Endodermal cell (in vitro differentiated cells): ENCODE data around the gene SLC6A11. TPM values are rescaled to one million over a fixed set of nuclear protein-coding genes. Genes with fewer than 3 reads are reported as not detected.

Experiments used
- DNase-seq: peaks from one replicate; pipeline ENCODE4 v3.0.0-alpha.2; 2017
- H3K27ac ChIP-seq: 2 replicates; pipeline ENCODE4 v1.5.1; 2013; ENCODE audit warnings: mild to moderate bottlenecking, low read depth, low read length, moderate library complexity
- H3K27me3 ChIP-seq: 2 replicates; pipeline ENCODE4 v1.6.1; 2013; ENCODE audit warnings: mild to moderate bottlenecking, low read length, moderate library complexity; ENCODE audit not compliant: insufficient read depth, control insufficient read depth, poor library complexity, severe bottlenecking
- H3K36me3 ChIP-seq: 2 replicates; pipeline ENCODE4 v1.7.0; 2013; ENCODE audit warnings: mild to moderate bottlenecking, low read length, moderate library complexity; ENCODE audit not compliant: control insufficient read depth, insufficient read depth
- H3K4me1 ChIP-seq: one replicate; pipeline ENCODE4 v1.7.0; 2013; ENCODE audit warnings: low read length; ENCODE audit not compliant: control insufficient read depth, insufficient read depth
- H3K4me3 ChIP-seq: 2 replicates; pipeline ENCODE4 v1.5.1; 2013; ENCODE audit warnings: mild to moderate bottlenecking, low read length, moderate library complexity
- H3K9ac ChIP-seq: 2 replicates; pipeline ENCODE4 v1.6.1; 2013; ENCODE audit warnings: mild to moderate bottlenecking, low read length, moderate library complexity; ENCODE audit not compliant: poor library complexity, severe bottlenecking; ENCODE audit errors: extremely low read depth
- H3K9me3 ChIP-seq: 2 replicates; pipeline ENCODE4 v1.6.1; 2013; ENCODE audit warnings: mild to moderate bottlenecking, low read length, moderate library complexity; ENCODE audit not compliant: control insufficient read depth
- H3K27ac Mint-ChIP-seq: 2 replicates; pipeline ENCODE4 v1.8.0; 2020; ENCODE audit warnings: mixed read lengths
- H3K27me3 Mint-ChIP-seq: 2 replicates; pipeline ENCODE4 v1.8.0; 2021; ENCODE audit warnings: mild to moderate bottlenecking, mixed read lengths; ENCODE audit not compliant: insufficient read depth
- H3K36me3 Mint-ChIP-seq: 2 replicates; pipeline ENCODE4 v1.8.0; 2020; ENCODE audit warnings: low read depth, mixed read lengths
- H3K4me1 Mint-ChIP-seq: 2 replicates; pipeline ENCODE4 v1.8.0; 2020; ENCODE audit warnings: mixed read lengths
- H3K4me3 Mint-ChIP-seq: 2 replicates; pipeline ENCODE4 v1.8.0; 2020; ENCODE audit warnings: mild to moderate bottlenecking, moderate library complexity, mixed read lengths
- H3K9me3 Mint-ChIP-seq: 2 replicates; pipeline ENCODE4 v1.8.0; 2020; ENCODE audit warnings: mild to moderate bottlenecking, mixed read lengths
- WGBS, 2 experiments: methylation state at CpG; one replicate each; pipeline versions ENCODE4 v1.1.5 to v1.1.7; 2013; ENCODE audit warnings: missing lambda C conversion rate in 2 of 2, mixed read lengths in 1 of 2; ENCODE audit not compliant: insufficient coverage in 1 of 2, insufficient read length in 1 of 2; 5-methylcytosine and 5-hydroxymethylcytosine counted together
- total RNA-seq, 2 donors: library from RNA; stranded (reverse); fragmentation: NEBNext Ultra II Directional in 1 of 2; extraction: Animal tissue kit (Norgen Biotek cat#: 25700) in 1 of 2; gene quantifications; 2 replicates in 1 of 2; 3 replicates in 1 of 2; pipeline ENCODE4 v1.2.1, GENCODE V29; 2021
- TF ChIP-seq, protein P1 (sequence below): fragments of 200-600 bp; sonication (generic); conservative IDR thresholded peaks from 2 replicates; pipeline ENCODE4 v1.5.0; 2021; ENCODE audit warnings: antibody characterized with exemption, mild to moderate bottlenecking

The SLC6A11 gene
- total RNA-seq, 2 donors from 2014 or later = 0.27 to 0.73 TPM

DNA sequence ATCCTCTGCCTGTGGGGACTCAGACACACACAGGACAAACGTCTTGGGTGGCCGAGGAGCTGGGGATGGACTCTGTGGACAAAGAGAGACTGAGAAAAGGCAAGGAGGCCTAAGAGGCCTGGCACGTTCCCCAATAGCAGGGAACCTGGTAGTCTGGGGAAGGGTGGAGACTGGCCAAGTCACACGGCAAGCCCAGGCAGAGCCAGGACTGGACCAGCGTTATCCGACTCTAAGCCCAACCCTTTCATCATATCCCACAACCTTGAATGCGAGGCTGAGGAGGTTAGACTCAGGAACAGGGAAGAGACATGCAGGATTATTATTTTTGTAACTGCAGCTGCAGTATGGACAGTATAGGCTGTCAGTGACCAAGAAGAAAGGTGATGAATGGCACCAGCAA is 53.4 kb downstream of the SLC6A11 start:
- no peaks in the 10 kb centered on the region for H3K4me1 Mint-ChIP-seq
- H3K27me3 ChIP-seq = peaks cover 32% of the 10 kb centered on the region
- no peak overlapping the region for H3K27ac ChIP-seq
- TF ChIP-seq, protein P1, sequence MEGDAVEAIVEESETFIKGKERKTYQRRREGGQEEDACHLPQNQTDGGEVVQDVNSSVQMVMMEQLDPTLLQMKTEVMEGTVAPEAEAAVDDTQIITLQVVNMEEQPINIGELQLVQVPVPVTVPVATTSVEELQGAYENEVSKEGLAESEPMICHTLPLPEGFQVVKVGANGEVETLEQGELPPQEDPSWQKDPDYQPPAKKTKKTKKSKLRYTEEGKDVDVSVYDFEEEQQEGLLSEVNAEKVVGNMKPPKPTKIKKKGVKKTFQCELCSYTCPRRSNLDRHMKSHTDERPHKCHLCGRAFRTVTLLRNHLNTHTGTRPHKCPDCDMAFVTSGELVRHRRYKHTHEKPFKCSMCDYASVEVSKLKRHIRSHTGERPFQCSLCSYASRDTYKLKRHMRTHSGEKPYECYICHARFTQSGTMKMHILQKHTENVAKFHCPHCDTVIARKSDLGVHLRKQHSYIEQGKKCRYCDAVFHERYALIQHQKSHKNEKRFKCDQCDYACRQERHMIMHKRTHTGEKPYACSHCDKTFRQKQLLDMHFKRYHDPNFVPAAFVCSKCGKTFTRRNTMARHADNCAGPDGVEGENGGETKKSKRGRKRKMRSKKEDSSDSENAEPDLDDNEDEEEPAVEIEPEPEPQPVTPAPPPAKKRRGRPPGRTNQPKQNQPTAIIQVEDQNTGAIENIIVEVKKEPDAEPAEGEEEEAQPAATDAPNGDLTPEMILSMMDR = no peak
- H3K4me3 ChIP-seq = no peak overlapping the region
- no peaks in the 10 kb centered on the region for H3K9me3 Mint-ChIP-seq
- 60 to 76% methylated on average over 1 to 5 of the region's 7 CpGs for WGBS, 2 experiments
- no peaks in the 10 kb centered on the region for H3K9me3 ChIP-seq
- no peak for DNase-seq
- H3K4me1 ChIP-seq = no peaks in the 10 kb centered on the region
- H3K36me3 ChIP-seq = no peaks in the 10 kb centered on the region
- H3K4me3 Mint-ChIP-seq = no peak overlapping the region
- H3K9ac ChIP-seq = no peak overlapping the region
- H3K27me3 Mint-ChIP-seq = peaks cover 64% of the 10 kb centered on the region
- no peaks in the 10 kb centered on the region for H3K36me3 Mint-ChIP-seq
- no peak overlapping the region for H3K27ac Mint-ChIP-seq

GRCh38 chr3:10870296-10870695 is 54.3 kb downstream of the SLC6A11 start:
- H3K9me3 Mint-ChIP-seq = no peaks in the 10 kb centered on the region
- H3K27ac ChIP-seq = no peak overlapping the region
- H3K36me3 ChIP-seq = no peaks in the 10 kb centered on the region
- peaks cover 68% of the 10 kb centered on the region for H3K27me3 Mint-ChIP-seq
- no peak for DNase-seq
- no peaks in the 10 kb centered on the region for H3K4me1 ChIP-seq
- TF ChIP-seq, protein P1 = no peak
- no peaks in the 10 kb centered on the region for H3K9me3 ChIP-seq
- H3K27ac Mint-ChIP-seq = no peak overlapping the region
- H3K4me1 Mint-ChIP-seq = no peaks in the 10 kb centered on the region
- H3K27me3 ChIP-seq = peaks cover 26% of the 10 kb centered on the region
- H3K4me3 Mint-ChIP-seq = no peak overlapping the region
- H3K9ac ChIP-seq = no peak overlapping the region
- H3K36me3 Mint-ChIP-seq = no peaks in the 10 kb centered on the region
- WGBS, 2 experiments = 83 to 96% methylated on average over 1 of the region's 1 CpG
- no peak overlapping the region for H3K4me3 ChIP-seq

DNA sequence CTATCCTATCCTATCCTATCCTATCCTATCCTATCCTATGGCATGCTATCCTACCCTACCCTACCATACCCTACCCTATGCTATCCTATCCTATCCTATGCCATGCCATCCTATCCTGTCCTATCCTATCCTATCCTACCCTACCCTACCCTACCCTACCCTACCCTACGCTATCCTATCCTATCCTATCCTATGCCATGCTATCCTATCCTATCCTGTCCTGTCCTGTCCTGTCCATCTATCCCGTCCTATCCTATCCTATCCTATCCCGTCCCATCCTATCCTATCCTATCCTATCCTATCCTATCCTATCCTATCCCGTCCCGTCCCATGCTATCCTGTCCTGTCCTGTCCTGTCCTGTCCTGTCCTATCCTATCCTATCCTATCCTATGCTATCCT is 57.4 kb downstream of the SLC6A11 start:
- DNase-seq = no peak
- TF ChIP-seq, protein P1 = no peak
- H3K9me3 Mint-ChIP-seq = no peaks in the 10 kb centered on the region

More for the DNA sequence above, 57.4 kb downstream of the SLC6A11 start:
- Histone ChIP-seq H3K36me3 (no peaks in the 10 kb centered on the region), H3K27ac (no peak overlapping the region), H3K9me3 (no peaks in the 10 kb centered on the region), H3K4me1 (no peaks in the 10 kb centered on the region), H3K9ac (no peak overlapping the region), H3K4me3 (no peak overlapping the region), H3K27me3 (peaks cover 33% of the 10 kb centered on the region)
- Mint-ChIP-seq H3K27ac (no peak overlapping the region), H3K27me3 (peaks cover 80% of the 10 kb centered on the region), H3K4me1 (no peaks in the 10 kb centered on the region), H3K4me3 (no peak overlapping the region), H3K36me3 (no peaks in the 10 kb centered on the region)
- 79 to 93% methylated on average over 5 of the region's 5 CpGs for WGBS, 2 experiments
